Right lobe of liver (tissue), 6 donors: ENCODE data around the gene POTEH. TPM values are rescaled to one million over a fixed set of nuclear protein-coding genes. Genes with fewer than 3 reads are reported as not detected.
"Not testable (repeated sequence)": the region's sequence is repeated elsewhere in the genome, so short reads cannot be mapped to it uniquely, and the experiment has no call there.

Source experiments
- ATAC-seq, 4 donors: fragments of 200-7000 bp; cut with Tn5 transposase; one replicate each; pipeline ENCODE4 v1.9.1; 2020; ENCODE audit warnings: mild to moderate bottlenecking in 4 of 4, moderate library complexity in 4 of 4
- DNase-seq, 3 donors: peaks; one replicate each; pipeline ENCODE4 v3.0.0-alpha.2; 2020
- H3K27ac ChIP-seq, 3 donors: fragments of 200-600 bp; one replicate each; pipeline ENCODE4 v1.8.0; 2022
- H3K27me3 ChIP-seq, 2 donors: fragments of 200-600 bp; one replicate each; pipeline ENCODE4 v1.8.0; 2022
- H3K36me3 ChIP-seq, 4 donors: fragments of 200-600 bp; sonication (generic) in 1 of 4; one replicate each; pipeline versions ENCODE4 v1.5.1 to v1.8.0; 2017 to 2022; ENCODE audit warnings: control low read depth in 1 of 4
- H3K4me1 ChIP-seq, 4 donors: fragments of 200-600 bp; sonication (generic) in 1 of 4; one replicate each; pipeline versions ENCODE4 v1.5.1 to v1.8.0; 2017 to 2022; ENCODE audit warnings: control low read depth in 1 of 4
- H3K4me3 ChIP-seq, 3 donors: fragments of 200-600 bp; one replicate each; pipeline ENCODE4 v1.8.0; 2022
- H3K9me3 ChIP-seq, 4 donors: fragments of 200-600 bp; sonication (generic) in 1 of 4; one replicate each; pipeline versions ENCODE4 v1.5.1 to v1.8.0; 2017 to 2022; ENCODE audit warnings: control low read depth in 1 of 4
- WGBS: methylation state at CpG from one replicate; pipeline ENCODE4 v1.1.6; 2018; ENCODE audit warnings: low coverage, low lambda C conversion rate; ENCODE audit not compliant: insufficient coverage; ENCODE audit errors: missing lambda C conversion rate; 5-methylcytosine and 5-hydroxymethylcytosine counted together
- intact Hi-C, 2 donors: fragments of 100-400 bp; cut with DNase I; formaldehyde crosslinking; loops; one replicate each; pipeline versions ENCODE4 v1.11.2 to v1.14.1; 2022
- long read RNA-seq: library from polyadenylated mRNA; unstranded; transcript quantifications from one replicate; pipeline ENCODE4 v2.0.0, GENCODE V29; 2019
- total RNA-seq, 6 experiments: library from RNA; depleted of rRNA in 2 of 6; stranded (reverse); fragments of >200 nt in 2 of 6; fragmentation: NEBNext Ultra II Directional in 3 of 6; extraction: Animal tissue kit (Norgen Biotek cat#: 25700) in 3 of 6; gene quantifications; one replicate each; pipeline versions ENCODE4 v1.1.0 to v1.2.4, GENCODE V29; 2016 to 2023
- donor health status: DM: no; HTN: yes; CAD: no.
- donor health status: DM: no; HTN: no; CAD: no.
- donor health status: DM: no; HTN: no; CAD: no.
- donor health status: DM: no; HTN: yes; CAD: no.
- donor health status: DM: no; HTN: yes; CAD: no.

POTEH gene
- total RNA-seq: not detected
- long read RNA-seq: 0 reads

DNA sequence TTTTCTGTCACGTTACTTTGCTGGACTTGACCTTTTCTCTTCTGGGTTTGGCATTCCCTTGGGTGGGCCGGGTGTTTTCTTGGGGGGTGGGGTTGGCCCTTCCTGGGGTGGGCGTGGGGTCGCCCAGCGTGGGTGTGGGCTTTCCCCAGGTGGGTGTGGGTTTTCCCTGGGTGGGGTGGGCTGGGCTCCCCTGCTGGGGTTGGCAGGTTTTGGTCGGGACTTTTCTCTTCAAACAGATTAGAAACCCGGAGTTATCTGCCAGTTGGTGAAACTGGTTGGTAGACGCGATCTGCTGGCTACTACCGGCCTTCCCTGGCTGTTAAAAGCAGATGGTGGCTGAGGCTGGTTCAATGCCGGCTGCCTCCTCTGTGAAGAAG, at the start of gene POTEH:
Gene POTEH (plus strand): TSS at position 278 of the 377 bp plus-strand sequence. CDS start 52 bp downstream, at position 330.
- intact Hi-C loops, DNase-seq, ATAC-seq, H3K9me3 ChIP-seq, H3K27ac ChIP-seq, H3K4me3 ChIP-seq, H3K27me3 ChIP-seq, H3K36me3 ChIP-seq, H3K4me1 ChIP-seq: not testable (repeated sequence)
- no CpG with 5 or more reads among the region's 11 CpGs for WGBS

DNA sequence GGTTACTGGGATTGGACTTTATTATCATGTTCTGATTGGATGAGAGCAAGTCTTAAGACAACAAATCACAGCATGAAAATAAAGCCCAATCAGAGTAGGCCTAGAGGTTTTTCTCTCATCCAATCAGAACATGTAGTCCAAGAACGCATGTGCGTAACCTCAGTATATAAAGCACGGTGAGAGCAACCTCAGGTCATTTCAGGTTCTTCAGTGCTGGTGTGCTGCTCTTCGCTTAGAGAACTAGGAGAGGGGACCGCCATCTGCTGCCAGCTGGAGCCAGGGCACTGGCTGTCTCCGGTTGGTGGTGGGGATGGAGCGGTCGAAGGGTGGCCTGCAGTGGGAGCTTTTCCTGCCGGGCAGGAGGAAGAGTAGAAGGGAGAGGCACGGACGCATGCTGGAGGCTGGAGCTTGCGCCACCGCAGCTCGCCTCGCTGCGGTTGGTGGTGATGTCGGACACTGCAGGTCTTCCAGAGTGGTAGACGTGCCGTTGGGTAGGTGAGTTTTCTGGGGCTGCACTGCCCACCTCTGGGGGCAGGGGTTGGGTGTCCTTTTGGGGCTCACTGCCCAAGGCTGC, 47.5 kb upstream of the POTEH start:
- H3K27me3 ChIP-seq, DNase-seq, H3K27ac ChIP-seq, H3K36me3 ChIP-seq, H3K4me1 ChIP-seq, H3K4me3 ChIP-seq, H3K9me3 ChIP-seq, intact Hi-C loops: not testable (repeated sequence)
- 57% methylated on average over 1 of the region's 19 CpGs for whole genome bisulfite sequencing
- ATAC-seq: peak in 2 of 4 donors; percentile 5 to 15

- H3K27me3 ChIP-seq, H3K4me3 ChIP-seq, DNase-seq, intact Hi-C loops, H3K9me3 ChIP-seq, H3K36me3 ChIP-seq, H3K27ac ChIP-seq, ATAC-seq, H3K4me1 ChIP-seq: not testable (repeated sequence)
- 18% methylated on average over 3 of the region's 7 CpGs for WGBS
Observed at GRCh38 chr22:15651954-15652353, 37.9 kb upstream of the POTEH start.

- H3K27me3 ChIP-seq, H3K27ac ChIP-seq, intact Hi-C loops, H3K36me3 ChIP-seq, DNase-seq, H3K9me3 ChIP-seq, H3K4me3 ChIP-seq, H3K4me1 ChIP-seq: not testable (repeated sequence)
- ATAC-seq: peak in 1 of 4 donors; percentile 36
- 57% methylated on average over 1 of the region's 6 CpGs for WGBS
Observed at GRCh38 chr22:15652738-15653137, 37.1 kb upstream of the POTEH start.

DNA sequence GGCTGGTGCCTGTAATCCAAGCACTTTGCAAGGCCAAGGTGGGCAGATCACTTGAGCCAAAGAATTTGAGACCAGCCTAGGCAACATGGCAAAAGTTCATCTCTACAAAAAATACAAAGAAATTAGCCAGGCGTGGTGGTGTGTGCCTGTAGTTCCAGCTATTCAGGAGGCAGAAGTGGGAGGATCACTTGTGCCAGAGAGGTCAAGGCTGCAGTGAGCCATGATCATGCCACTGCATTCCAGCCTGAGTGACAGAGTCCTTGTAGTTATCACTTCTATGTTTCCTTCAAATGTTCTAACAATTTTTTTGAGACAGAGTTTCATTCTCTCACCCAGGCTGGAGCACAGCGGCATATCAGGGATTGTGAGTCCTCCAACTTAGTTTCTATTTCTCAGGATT, 36.6 kb upstream of the POTEH start:
- H3K36me3 ChIP-seq, H3K4me1 ChIP-seq, H3K9me3 ChIP-seq, DNase-seq, H3K4me3 ChIP-seq, ATAC-seq, H3K27ac ChIP-seq, H3K27me3 ChIP-seq, intact Hi-C loops: not testable (repeated sequence)
- 52% methylated on average over 2 of the region's 2 CpGs for WGBS

DNA sequence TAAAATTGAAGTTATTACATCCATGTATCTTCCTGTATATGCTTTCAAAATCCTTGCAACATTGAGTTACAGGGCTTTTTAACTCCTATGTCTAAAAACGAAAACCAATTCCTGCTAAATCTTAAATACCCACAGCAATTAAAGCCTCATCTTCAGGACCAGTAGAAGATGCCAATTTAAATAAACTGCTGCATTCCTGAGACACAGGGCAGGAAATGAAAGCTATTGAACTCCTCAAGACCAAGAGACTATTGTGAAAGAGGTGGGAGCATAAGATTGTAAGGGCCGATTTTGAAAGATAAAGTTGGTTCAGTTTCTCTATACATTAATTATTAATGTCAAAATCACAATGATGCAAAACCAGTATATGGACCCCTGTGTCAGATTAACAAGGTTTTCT, 28.7 kb upstream of the POTEH start:
- ATAC-seq: not testable (repeated sequence)

DNA sequence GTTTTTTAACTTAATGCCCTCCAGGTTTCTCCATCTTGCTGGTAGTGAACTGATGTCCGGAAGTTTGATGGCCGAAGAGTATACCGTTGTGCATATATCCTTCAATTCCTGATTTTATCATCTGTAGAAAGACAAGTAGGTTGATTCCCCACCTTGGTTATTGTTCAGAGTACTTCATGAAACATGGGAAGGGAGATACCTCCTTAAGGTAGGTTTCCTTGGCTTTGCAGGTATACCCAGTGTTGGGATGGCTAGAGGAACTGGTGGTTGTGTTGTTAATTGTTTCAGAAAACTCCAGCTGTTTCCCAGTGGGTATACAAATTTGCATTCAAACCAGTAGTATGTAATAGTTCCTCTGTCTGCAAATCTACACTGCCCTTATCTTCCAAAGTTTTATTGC, 25.1 kb upstream of the POTEH start:
- DNase-seq, H3K4me1 ChIP-seq, H3K4me3 ChIP-seq, H3K27ac ChIP-seq, H3K27me3 ChIP-seq, H3K9me3 ChIP-seq, H3K36me3 ChIP-seq, intact Hi-C loops: not testable (repeated sequence)
- WGBS: no CpG with 5 or more reads among the region's 3 CpGs
- ATAC-seq: peak in 2 of 4 donors; percentile 9 to 14

More for the DNA sequence above, 28.7 kb upstream of the POTEH start:
- WGBS: no CpG with 5 or more reads among the region's 2 CpGs
- H3K27ac ChIP-seq, H3K36me3 ChIP-seq, intact Hi-C loops, H3K4me1 ChIP-seq, H3K4me3 ChIP-seq, DNase-seq, H3K27me3 ChIP-seq, H3K9me3 ChIP-seq: not testable (repeated sequence)

DNA sequence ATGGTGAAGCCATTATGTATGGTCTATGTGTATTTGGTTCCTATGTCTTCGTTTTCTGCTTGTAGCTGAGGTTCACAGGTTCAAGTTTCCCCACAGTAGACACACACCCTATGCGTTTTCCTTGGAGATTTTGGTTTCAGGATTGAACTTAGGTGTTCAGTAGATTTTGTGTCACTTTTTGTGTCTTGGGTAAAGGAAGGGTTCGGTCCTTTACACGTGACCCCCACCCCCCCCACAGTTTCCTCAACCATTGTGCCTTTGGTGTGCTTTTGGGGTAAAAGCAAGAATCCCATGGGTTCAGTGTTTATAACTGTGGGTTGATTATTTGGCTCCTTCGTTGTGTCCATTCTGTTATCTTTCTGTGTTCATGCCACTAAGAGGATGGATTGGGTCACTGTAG, 24.3 kb upstream of the POTEH start:
- intact Hi-C loops, H3K36me3 ChIP-seq, H3K27ac ChIP-seq, H3K27me3 ChIP-seq, H3K9me3 ChIP-seq, H3K4me3 ChIP-seq, DNase-seq, H3K4me1 ChIP-seq, ATAC-seq: not testable (repeated sequence)
- WGBS: 40% methylated on average over 4 of the region's 5 CpGs

- DNase-seq, ATAC-seq, H3K9me3 ChIP-seq, H3K27me3 ChIP-seq, H3K4me1 ChIP-seq, H3K4me3 ChIP-seq, intact Hi-C loops, H3K27ac ChIP-seq, H3K36me3 ChIP-seq: not testable (repeated sequence)
- WGBS: no CpG with 5 or more reads among the region's 12 CpGs
Observed at GRCh38 chr22:15669430-15669829, 20.4 kb upstream of the POTEH start.

GRCh38 chr22:15679702-15680101, 10.1 kb upstream of the POTEH start:
- WGBS: no CpG with 5 or more reads among the region's 8 CpGs
- H3K9me3 ChIP-seq, DNase-seq, ATAC-seq, intact Hi-C loops, H3K27me3 ChIP-seq, H3K4me1 ChIP-seq, H3K36me3 ChIP-seq, H3K27ac ChIP-seq, H3K4me3 ChIP-seq: not testable (repeated sequence)

GRCh38 chr22:15684115-15684514, 5.7 kb upstream of the POTEH start:
- DNase-seq, H3K27ac ChIP-seq, H3K36me3 ChIP-seq, H3K27me3 ChIP-seq, H3K4me1 ChIP-seq, H3K9me3 ChIP-seq, H3K4me3 ChIP-seq, ATAC-seq, intact Hi-C loops: not testable (repeated sequence)
- no CpG with 5 or more reads among the region's 3 CpGs for WGBS

- WGBS: no CpG with 5 or more reads among the region's 6 CpGs
- H3K27me3 ChIP-seq, H3K9me3 ChIP-seq, H3K27ac ChIP-seq, H3K4me1 ChIP-seq, intact Hi-C loops, H3K4me3 ChIP-seq, DNase-seq, ATAC-seq, H3K36me3 ChIP-seq: not testable (repeated sequence)
Observed at GRCh38 chr22:15684695-15685094, 5.1 kb upstream of the POTEH start.
